GM23338 (cell line): ENCODE measurements around the gene DGKB. TPM values are rescaled to one million over a fixed set of nuclear protein-coding genes. Genes with fewer than 3 reads are reported as not detected.

Source experiments
- ATAC-seq: fragments of 200-7000 bp; cut with Tn5 transposase; 3 replicates; pipeline ENCODE4 v1.9.1; 2020
- DNase-seq: peaks from one replicate; pipeline ENCODE4 v3.0.0-alpha.2; 2015; ENCODE audit warnings: low spot score
- H2AFZ ChIP-seq: fragments of 200-600 bp; sonication (generic); 2 replicates; pipeline ENCODE4 v1.8.0; 2016; ENCODE audit warnings: antibody characterized with exemption, mild to moderate bottlenecking, moderate library complexity
- H3F3A ChIP-seq: fragments of 200-600 bp; sonication (generic); replicated peaks from 2 replicates; pipeline ENCODE4 v1.8.0; 2017; ENCODE audit warnings: antibody characterized with exemption, mixed run types, low read depth
- H3K27ac ChIP-seq: fragments of 200-600 bp; sonication (generic); 2 replicates; pipeline ENCODE4 v1.6.1; 2016; ENCODE audit warnings: low read depth
- H3K27me3 ChIP-seq: fragments of 200-600 bp; sonication (generic); 2 replicates; pipeline ENCODE4 v1.8.0; 2016; ENCODE audit warnings: mild to moderate bottlenecking, mixed run types, moderate library complexity; ENCODE audit not compliant: insufficient read depth
- H3K36me3 ChIP-seq: fragments of 200-600 bp; sonication (generic); 2 replicates; pipeline ENCODE4 v1.8.0; 2016; ENCODE audit warnings: mild to moderate bottlenecking; ENCODE audit not compliant: insufficient read depth
- H3K4me1 ChIP-seq: fragments of 200-600 bp; sonication (generic); 2 replicates; pipeline ENCODE4 v1.8.0; 2016; ENCODE audit warnings: mild to moderate bottlenecking, moderate library complexity; ENCODE audit not compliant: insufficient read depth
- H3K4me2 ChIP-seq: fragments of 200-600 bp; sonication (generic); 2 replicates; pipeline ENCODE4 v1.7.1; 2017; ENCODE audit warnings: mixed run types
- H3K4me3 ChIP-seq: fragments of 200-600 bp; sonication (generic); 2 replicates; pipeline ENCODE4 v1.6.1; 2016; ENCODE audit warnings: mixed run types
- H3K79me2 ChIP-seq: fragments of 200-600 bp; sonication (generic); replicated peaks from 2 replicates; pipeline ENCODE4 v1.8.0; 2017; ENCODE audit warnings: mild to moderate bottlenecking; ENCODE audit not compliant: insufficient read depth
- H3K9me2 ChIP-seq: fragments of 200-600 bp; sonication (generic); 2 replicates; pipeline ENCODE4 v1.8.0; 2017; ENCODE audit not compliant: insufficient read depth
- H4K20me1 ChIP-seq: fragments of 200-600 bp; sonication (generic); replicated peaks from 2 replicates; pipeline ENCODE4 v1.8.0; 2017; ENCODE audit warnings: mild to moderate bottlenecking; ENCODE audit not compliant: insufficient read depth
- H3K27ac Mint-ChIP-seq: 2 replicates; pipeline ENCODE4 v1.8.0; 2020; ENCODE audit warnings: inconsistent platforms, mild to moderate bottlenecking, moderate library complexity, mixed read lengths
- H3K27me3 Mint-ChIP-seq: 3 replicates; pipeline ENCODE4 v1.8.0; 2022; ENCODE audit warnings: low read depth, mild to moderate bottlenecking, moderate library complexity, mixed read lengths, inconsistent platforms; ENCODE audit not compliant: insufficient read depth, poor library complexity
- H3K36me3 Mint-ChIP-seq: 3 replicates; pipeline ENCODE4 v1.8.0; 2021; ENCODE audit warnings: low read depth, mild to moderate bottlenecking, inconsistent platforms, moderate library complexity, mixed read lengths
- H3K4me1 Mint-ChIP-seq: 3 replicates; pipeline ENCODE4 v1.8.0; 2020; ENCODE audit warnings: mild to moderate bottlenecking, inconsistent platforms, mixed read lengths
- H3K4me3 Mint-ChIP-seq: 3 replicates; pipeline ENCODE4 v1.8.0; 2021; ENCODE audit warnings: moderate library complexity, mild to moderate bottlenecking, inconsistent platforms, mixed read lengths
- H3K9me3 Mint-ChIP-seq: 3 replicates; pipeline ENCODE4 v1.8.0; 2020; ENCODE audit warnings: moderate library complexity, mild to moderate bottlenecking, inconsistent platforms, mixed read lengths
- CREB1 ChIP-seq: fragments of 250-450 bp; sonication (Bioruptor Pico); IDR thresholded peaks from 2 replicates; pipeline ENCODE4 v1.5.0; 2020; ENCODE audit warnings: low read depth, mild to moderate bottlenecking, moderate library complexity
- EZH2phosphoT487 ChIP-seq: fragments of 200-600 bp; sonication (generic); IDR thresholded peaks from one replicate; pipeline ENCODE4 v1.8.1; 2018; ENCODE audit warnings: antibody characterized with exemption; ENCODE audit not compliant: unreplicated experiment
- JUNB ChIP-seq: IDR thresholded peaks from one replicate; pipeline ENCODE4 v1.6.1; 2016; ENCODE audit warnings: antibody characterized with exemption; ENCODE audit not compliant: unreplicated experiment
- NANOG ChIP-seq: IDR thresholded peaks from 2 replicates; pipeline ENCODE4 v1.6.1; 2016; ENCODE audit warnings: antibody characterized with exemption, borderline replicate concordance
- POLR2AphosphoS5 ChIP-seq: IDR thresholded peaks from 2 replicates; pipeline ENCODE4 v1.6.1; 2016; ENCODE audit warnings: antibody characterized with exemption, low read depth
- ZNF114 ChIP-seq: fragments of 250-450 bp; sonication (Bioruptor Pico); IDR thresholded peaks from 2 replicates; pipeline ENCODE4 v1.5.0; 2020; ENCODE audit warnings: mild to moderate bottlenecking, moderate library complexity
- ZNF331 ChIP-seq: fragments of 250-450 bp; sonication (Bioruptor Pico); IDR thresholded peaks from 2 replicates; pipeline ENCODE4 v1.5.0; 2020; ENCODE audit warnings: low read depth, mild to moderate bottlenecking, moderate library complexity
- polyA plus RNA-seq: library from polyadenylated mRNA; unstranded; fragments of >200 nt; fragmentation: Nextera tagmentation; extraction: Ambion mirVana; gene quantifications from 2 replicates; pipeline ENCODE4 v1.2.1, GENCODE V29; 2016
- total RNA-seq: library from RNA; depleted of rRNA; stranded (reverse); fragments of >200 nt; shearing (Covaris generic); gene quantifications from 2 replicates; pipeline ENCODE4 v1.2.3, GENCODE V29; 2014
- TF ChIP-seq, protein P1 (sequence below), 2 experiments: fragments of 200-600 bp in 1 of 2; sonication (generic) in 1 of 2; conservative IDR thresholded peaks; 2 replicates each; pipeline versions ENCODE4 v1.5.1 to v1.6.1; 2016 to 2017; ENCODE audit warnings: antibody characterized with exemption in 2 of 2, low read depth in 2 of 2, mild to moderate bottlenecking in 2 of 2, moderate library complexity in 1 of 2
- TF ChIP-seq, protein P2 (sequence below): fragments of 250-450 bp; sonication (Bioruptor Pico); IDR thresholded peaks from 2 replicates; pipeline ENCODE4 v1.5.0; 2020; ENCODE audit warnings: mild to moderate bottlenecking, moderate library complexity
- TF ChIP-seq, protein P3 (sequence below): IDR thresholded peaks from 2 replicates; pipeline ENCODE4 v1.6.1; 2016; ENCODE audit warnings: antibody characterized with exemption

DGKB gene
- total and polyA plus RNA-seq, 2 experiments from 2014 or later: 4.8 to 11.5 TPM

DNA sequence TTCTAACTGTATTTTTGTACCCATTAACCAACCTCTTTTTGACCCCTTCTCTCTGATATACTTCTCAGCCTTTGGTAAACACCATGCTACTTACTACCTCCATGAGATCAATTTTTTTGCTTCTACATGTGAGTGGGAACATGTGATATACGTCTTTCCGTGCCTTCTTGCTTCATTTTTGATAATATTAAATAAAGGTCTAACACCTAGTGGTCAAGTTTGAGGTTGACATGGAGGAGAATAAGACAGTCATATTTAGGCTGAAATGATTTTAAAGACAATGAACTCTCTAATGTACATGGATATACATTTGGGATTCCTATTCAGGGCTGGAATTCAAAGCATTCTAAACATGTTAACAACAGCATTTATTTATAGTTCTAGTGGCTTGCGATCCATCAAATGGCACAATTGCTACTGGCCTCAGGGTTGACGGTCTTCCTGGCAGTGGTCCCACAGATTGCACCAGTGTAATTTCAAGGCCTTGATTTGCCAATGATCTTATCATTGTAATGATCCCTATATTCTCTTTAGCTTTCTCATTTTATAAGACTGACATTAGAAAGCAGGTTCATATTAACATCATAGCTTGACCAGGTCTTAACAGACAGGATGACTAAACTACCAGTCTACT is 597.2 kb downstream of the DGKB start:
- Histone ChIP-seq H3F3A (no peaks in the 10 kb centered on the region), H3K4me2 (no peak overlapping the region), H3K4me3 (no peak overlapping the region), H3K27ac (no peak overlapping the region), H3K27me3 (no peaks in the 10 kb centered on the region), H3K4me1 (peaks cover 11% of the 10 kb centered on the region; the same call in 1 of the 2 replicates), H3K79me2 (no peaks in the 10 kb centered on the region), H3K36me3 (no peaks in the 10 kb centered on the region), H2AFZ (no peak overlapping the region), H4K20me1 (no peaks in the 10 kb centered on the region), H3K9me2 (no peaks in the 10 kb centered on the region)
- DNase-seq (no peak), ATAC-seq (no peak)
- H3K27ac Mint-ChIP-seq: peak overlapping the region; percentile 54; the same call in 1 of the 2 replicates
- H3K4me3 Mint-ChIP-seq: no peak overlapping the region
- no peaks in the 10 kb centered on the region for H3K36me3 Mint-ChIP-seq
- H3K9me3 Mint-ChIP-seq: no peaks in the 10 kb centered on the region; the same call in 2 of the 3 replicates
- no peak for TF ChIP-seq ZNF331 (CRISPR knock-in tag)
- TF ChIP-seq, protein P1, sequence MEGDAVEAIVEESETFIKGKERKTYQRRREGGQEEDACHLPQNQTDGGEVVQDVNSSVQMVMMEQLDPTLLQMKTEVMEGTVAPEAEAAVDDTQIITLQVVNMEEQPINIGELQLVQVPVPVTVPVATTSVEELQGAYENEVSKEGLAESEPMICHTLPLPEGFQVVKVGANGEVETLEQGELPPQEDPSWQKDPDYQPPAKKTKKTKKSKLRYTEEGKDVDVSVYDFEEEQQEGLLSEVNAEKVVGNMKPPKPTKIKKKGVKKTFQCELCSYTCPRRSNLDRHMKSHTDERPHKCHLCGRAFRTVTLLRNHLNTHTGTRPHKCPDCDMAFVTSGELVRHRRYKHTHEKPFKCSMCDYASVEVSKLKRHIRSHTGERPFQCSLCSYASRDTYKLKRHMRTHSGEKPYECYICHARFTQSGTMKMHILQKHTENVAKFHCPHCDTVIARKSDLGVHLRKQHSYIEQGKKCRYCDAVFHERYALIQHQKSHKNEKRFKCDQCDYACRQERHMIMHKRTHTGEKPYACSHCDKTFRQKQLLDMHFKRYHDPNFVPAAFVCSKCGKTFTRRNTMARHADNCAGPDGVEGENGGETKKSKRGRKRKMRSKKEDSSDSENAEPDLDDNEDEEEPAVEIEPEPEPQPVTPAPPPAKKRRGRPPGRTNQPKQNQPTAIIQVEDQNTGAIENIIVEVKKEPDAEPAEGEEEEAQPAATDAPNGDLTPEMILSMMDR (conservative IDR thresholded peaks at IDR 0.05; ENCODE audit: low read depth in 2 of 2): peak in 1 of 2 experiments; percentile 58; a peak in 2 of 4 replicates
- peaks cover 12% of the 10 kb centered on the region; the same call in 2 of the 3 replicates for H3K4me1 Mint-ChIP-seq
- no peaks in the 10 kb centered on the region for H3K27me3 Mint-ChIP-seq

- Mint-ChIP-seq H3K36me3 (no peaks in the 10 kb centered on the region), H3K9me3 (no peaks in the 10 kb centered on the region; the same call in 2 of the 3 replicates), H3K27ac (no peak overlapping the region; the same call in 1 of the 2 replicates), H3K4me1 (peaks cover 12% of the 10 kb centered on the region; the same call in 2 of the 3 replicates), H3K4me3 (no peak overlapping the region), H3K27me3 (no peaks in the 10 kb centered on the region)
- H3K27me3 ChIP-seq: no peaks in the 10 kb centered on the region
- H3K27ac ChIP-seq: no peak overlapping the region
- no peak overlapping the region for H2AFZ ChIP-seq
- H3K4me2 ChIP-seq: no peak overlapping the region
- no peaks in the 10 kb centered on the region for H3K36me3 ChIP-seq
- H3K4me3 ChIP-seq: no peak overlapping the region
- ATAC-seq (no peak; the same call in 2 of the 3 replicates), DNase-seq (peak; percentile 23)
- H3K79me2 ChIP-seq: no peaks in the 10 kb centered on the region
- H4K20me1 ChIP-seq: no peaks in the 10 kb centered on the region
- H3K9me2 ChIP-seq: no peaks in the 10 kb centered on the region
- no peaks in the 10 kb centered on the region for H3F3A ChIP-seq
- peaks cover 11% of the 10 kb centered on the region; the same call in 1 of the 2 replicates for H3K4me1 ChIP-seq
- TF ChIP-seq POLR2AphosphoS5: no peak
- TF ChIP-seq, protein P2, sequence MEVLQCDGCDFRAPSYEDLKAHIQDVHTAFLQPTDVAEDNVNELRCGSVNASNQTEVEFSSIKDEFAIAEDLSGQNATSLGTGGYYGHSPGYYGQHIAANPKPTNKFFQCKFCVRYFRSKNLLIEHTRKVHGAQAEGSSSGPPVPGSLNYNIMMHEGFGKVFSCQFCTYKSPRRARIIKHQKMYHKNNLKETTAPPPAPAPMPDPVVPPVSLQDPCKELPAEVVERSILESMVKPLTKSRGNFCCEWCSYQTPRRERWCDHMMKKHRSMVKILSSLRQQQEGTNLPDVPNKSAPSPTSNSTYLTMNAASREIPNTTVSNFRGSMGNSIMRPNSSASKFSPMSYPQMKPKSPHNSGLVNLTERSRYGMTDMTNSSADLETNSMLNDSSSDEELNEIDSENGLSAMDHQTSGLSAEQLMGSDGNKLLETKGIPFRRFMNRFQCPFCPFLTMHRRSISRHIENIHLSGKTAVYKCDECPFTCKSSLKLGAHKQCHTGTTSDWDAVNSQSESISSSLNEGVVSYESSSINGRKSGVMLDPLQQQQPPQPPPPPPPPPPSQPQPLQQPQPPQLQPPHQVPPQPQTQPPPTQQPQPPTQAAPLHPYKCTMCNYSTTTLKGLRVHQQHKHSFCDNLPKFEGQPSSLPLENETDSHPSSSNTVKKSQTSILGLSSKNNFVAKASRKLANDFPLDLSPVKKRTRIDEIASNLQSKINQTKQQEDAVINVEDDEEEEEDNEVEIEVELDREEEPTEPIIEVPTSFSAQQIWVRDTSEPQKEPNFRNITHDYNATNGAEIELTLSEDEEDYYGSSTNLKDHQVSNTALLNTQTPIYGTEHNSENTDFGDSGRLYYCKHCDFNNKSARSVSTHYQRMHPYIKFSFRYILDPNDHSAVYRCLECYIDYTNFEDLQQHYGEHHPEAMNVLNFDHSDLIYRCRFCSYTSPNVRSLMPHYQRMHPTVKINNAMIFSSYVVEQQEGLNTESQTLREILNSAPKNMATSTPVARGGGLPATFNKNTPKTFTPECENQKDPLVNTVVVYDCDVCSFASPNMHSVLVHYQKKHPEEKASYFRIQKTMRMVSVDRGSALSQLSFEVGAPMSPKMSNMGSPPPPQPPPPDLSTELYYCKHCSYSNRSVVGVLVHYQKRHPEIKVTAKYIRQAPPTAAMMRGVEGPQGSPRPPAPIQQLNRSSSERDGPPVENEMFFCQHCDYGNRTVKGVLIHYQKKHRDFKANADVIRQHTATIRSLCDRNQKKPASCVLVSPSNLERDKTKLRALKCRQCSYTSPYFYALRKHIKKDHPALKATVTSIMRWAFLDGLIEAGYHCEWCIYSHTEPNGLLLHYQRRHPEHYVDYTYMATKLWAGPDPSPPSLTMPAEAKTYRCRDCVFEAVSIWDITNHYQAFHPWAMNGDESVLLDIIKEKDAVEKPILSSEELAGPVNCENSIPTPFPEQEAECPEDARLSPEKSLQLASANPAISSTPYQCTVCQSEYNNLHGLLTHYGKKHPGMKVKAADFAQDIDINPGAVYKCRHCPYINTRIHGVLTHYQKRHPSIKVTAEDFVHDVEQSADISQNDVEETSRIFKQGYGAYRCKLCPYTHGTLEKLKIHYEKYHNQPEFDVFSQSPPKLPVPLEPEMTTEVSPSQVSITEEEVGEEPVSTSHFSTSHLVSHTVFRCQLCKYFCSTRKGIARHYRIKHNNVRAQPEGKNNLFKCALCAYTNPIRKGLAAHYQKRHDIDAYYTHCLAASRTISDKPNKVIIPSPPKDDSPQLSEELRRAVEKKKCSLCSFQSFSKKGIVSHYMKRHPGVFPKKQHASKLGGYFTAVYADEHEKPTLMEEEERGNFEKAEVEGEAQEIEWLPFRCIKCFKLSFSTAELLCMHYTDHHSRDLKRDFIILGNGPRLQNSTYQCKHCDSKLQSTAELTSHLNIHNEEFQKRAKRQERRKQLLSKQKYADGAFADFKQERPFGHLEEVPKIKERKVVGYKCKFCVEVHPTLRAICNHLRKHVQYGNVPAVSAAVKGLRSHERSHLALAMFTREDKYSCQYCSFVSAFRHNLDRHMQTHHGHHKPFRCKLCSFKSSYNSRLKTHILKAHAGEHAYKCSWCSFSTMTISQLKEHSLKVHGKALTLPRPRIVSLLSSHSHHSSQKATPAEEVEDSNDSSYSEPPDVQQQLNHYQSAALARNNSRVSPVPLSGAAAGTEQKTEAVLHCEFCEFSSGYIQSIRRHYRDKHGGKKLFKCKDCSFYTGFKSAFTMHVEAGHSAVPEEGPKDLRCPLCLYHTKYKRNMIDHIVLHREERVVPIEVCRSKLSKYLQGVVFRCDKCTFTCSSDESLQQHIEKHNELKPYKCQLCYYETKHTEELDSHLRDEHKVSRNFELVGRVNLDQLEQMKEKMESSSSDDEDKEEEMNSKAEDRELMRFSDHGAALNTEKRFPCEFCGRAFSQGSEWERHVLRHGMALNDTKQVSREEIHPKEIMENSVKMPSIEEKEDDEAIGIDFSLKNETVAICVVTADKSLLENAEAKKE: no peak
- no peak for TF ChIP-seq CREB1 (CRISPR knock-in tag)
- TF ChIP-seq, protein P3, sequence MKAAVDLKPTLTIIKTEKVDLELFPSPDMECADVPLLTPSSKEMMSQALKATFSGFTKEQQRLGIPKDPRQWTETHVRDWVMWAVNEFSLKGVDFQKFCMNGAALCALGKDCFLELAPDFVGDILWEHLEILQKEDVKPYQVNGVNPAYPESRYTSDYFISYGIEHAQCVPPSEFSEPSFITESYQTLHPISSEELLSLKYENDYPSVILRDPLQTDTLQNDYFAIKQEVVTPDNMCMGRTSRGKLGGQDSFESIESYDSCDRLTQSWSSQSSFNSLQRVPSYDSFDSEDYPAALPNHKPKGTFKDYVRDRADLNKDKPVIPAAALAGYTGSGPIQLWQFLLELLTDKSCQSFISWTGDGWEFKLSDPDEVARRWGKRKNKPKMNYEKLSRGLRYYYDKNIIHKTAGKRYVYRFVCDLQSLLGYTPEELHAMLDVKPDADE: no peak
- TF ChIP-seq ZNF114 (CRISPR knock-in tag): no peak
- TF ChIP-seq ZNF331 (CRISPR knock-in tag): no peak
- no peak for TF ChIP-seq JUNB
- TF ChIP-seq NANOG: no peak
- no peak for TF ChIP-seq EZH2phosphoT487
Observed at GRCh38 chr7:14303536-14303935, 599.0 kb downstream of the DGKB start.
